NT2/D1 (cell line): ENCODE data around the gene FAM204A.

Source experiments
- SUZ12 ChIP-seq: IDR thresholded peaks from 2 replicates; pipeline ENCODE4 v1.6.1; 2011; ENCODE audit not compliant: insufficient read length, insufficient read depth; ENCODE audit errors: extremely low read depth
- YY1 ChIP-seq: IDR thresholded peaks from 2 replicates; pipeline ENCODE4 v1.6.1; 2011; ENCODE audit not compliant: insufficient read length, insufficient read depth
- ZNF274 ChIP-seq: IDR thresholded peaks from 2 replicates; pipeline ENCODE4 v1.6.1; 2011; ENCODE audit warnings: mild to moderate bottlenecking, low read depth, low read length

DNA sequence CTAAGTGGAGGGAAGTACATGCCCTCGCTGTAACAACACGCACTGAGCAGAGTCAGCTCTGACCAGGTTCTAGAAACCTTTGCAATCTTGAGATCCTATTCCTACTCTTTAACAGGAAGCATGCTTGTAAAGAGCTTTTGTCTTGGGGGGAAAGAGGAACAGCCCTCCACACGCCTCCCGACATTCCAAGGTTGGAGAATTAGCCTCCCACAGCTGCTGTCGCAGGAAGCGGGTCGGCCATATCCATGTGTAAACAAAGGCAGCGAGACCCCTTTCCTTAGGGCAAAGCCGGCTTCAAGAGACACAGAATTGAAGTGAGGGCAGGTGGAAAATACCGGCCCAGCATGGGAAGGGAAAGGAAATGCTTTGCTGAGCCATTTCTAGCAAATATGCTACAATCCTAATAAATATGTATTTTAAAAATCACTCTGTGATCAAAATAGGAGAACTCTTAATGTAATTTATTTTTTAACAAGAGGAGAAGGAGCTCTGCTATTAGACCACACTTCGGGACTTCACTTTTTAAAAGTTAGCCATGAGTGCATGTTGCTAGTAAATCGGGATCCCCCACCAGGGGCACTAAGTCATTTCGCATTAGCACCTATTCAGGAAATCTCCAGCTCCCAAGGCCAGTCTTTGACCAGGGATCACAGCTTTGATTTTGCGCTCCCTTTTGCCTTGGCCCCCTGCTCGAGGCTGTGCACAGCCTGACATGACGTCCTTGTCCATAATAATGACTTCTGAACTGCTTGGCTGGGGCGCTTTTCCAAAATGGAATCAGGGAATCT, 55.9 kb downstream of the FAM204A start:
- no peak for TF ChIP-seq ZNF274
- TF ChIP-seq YY1, result no peak
- TF ChIP-seq SUZ12, result no peak
